SK-N-MC (cell line): ENCODE measurements around the gene SKIC8.
A peak's percentile ranks its signal among the peaks of the same experiment; 100 is the strongest.

ENCODE experiments used
- DNase-seq: peaks from one replicate; pipeline ENCODE4 v3.0.0-alpha.2; 2011; ENCODE audit warnings: low read depth, low spot score
- H3K27ac ChIP-seq: fragments of 200-600 bp; sonication (generic); 2 replicates; pipeline ENCODE4 v1.5.1; 2016; ENCODE audit warnings: mixed run types
- H3K36me3 ChIP-seq: fragments of 200-600 bp; sonication (generic); 2 replicates; pipeline ENCODE4 v1.6.1; 2017; ENCODE audit warnings: antibody characterized with exemption, low read length, mixed read lengths; ENCODE audit not compliant: insufficient read depth
- H3K4me3 ChIP-seq: fragments of 200-600 bp; sonication (generic); 2 replicates; pipeline ENCODE4 v1.5.1; 2016
- H3K9ac ChIP-seq: fragments of 200-600 bp; sonication (generic); 2 replicates; pipeline ENCODE4 v1.8.0; 2017; ENCODE audit warnings: mixed run types, mixed read lengths; ENCODE audit not compliant: insufficient read length
- H3K9me3 ChIP-seq: fragments of 200-600 bp; sonication (generic); 2 replicates; pipeline ENCODE4 v1.6.1; 2017; ENCODE audit warnings: low read depth, mild to moderate bottlenecking, antibody characterized with exemption, low read length, moderate library complexity, mixed read lengths
- EZH2 ChIP-seq: fragments of 200-600 bp; sonication (generic); IDR thresholded peaks from one replicate; pipeline ENCODE4 v1.6.1; 2017; ENCODE audit warnings: antibody characterized with exemption
- FOXP2 ChIP-seq: optimal IDR thresholded peaks from 2 replicates; pipeline ENCODE3; 2011; ENCODE audit warnings: mild to moderate bottlenecking, moderate library complexity; ENCODE audit not compliant: insufficient read depth; ENCODE audit errors: extremely low read length, control extremely low read depth
- POLR2AphosphoS5 ChIP-seq: IDR thresholded peaks from 2 replicates; pipeline ENCODE4 v1.6.1; 2012; ENCODE audit warnings: mild to moderate bottlenecking, low read depth, low read length, borderline replicate concordance

The SKIC8 gene

GRCh38 chr15:78323693-78324092 is 24.3 kb upstream of the SKIC8 start:
- TF ChIP-seq POLR2AphosphoS5 (no peak), FOXP2 (no peak), EZH2 (no peak)
- no peak overlapping the region for H3K4me3 ChIP-seq
- no peaks in the 10 kb centered on the region for H3K9me3 ChIP-seq
- no peak overlapping the region for H3K9ac ChIP-seq
- DNase-seq = no peak
- no peak overlapping the region for H3K27ac ChIP-seq
- H3K36me3 ChIP-seq = no peaks in the 10 kb centered on the region

- no peak for DNase-seq
- Histone ChIP-seq H3K27ac (peak overlapping the region; percentile 81), H3K9me3 (no peaks in the 10 kb centered on the region), H3K36me3 (no peaks in the 10 kb centered on the region), H3K9ac (peak overlapping the region; percentile 60), H3K4me3 (peak overlapping the region; percentile 58)
- TF ChIP-seq EZH2 (no peak), FOXP2 (no peak), POLR2AphosphoS5 (no peak)
These were observed 23.5 kb upstream of the SKIC8 start for GRCh38 chr15:78322724-78323521.

- Histone ChIP-seq H3K9ac (peak overlapping the region; percentile 60), H3K36me3 (no peaks in the 10 kb centered on the region), H3K27ac (peak overlapping the region; percentile 81), H3K4me3 (peak overlapping the region; percentile 58), H3K9me3 (no peaks in the 10 kb centered on the region)
- DNase-seq = peak; percentile 77
- TF ChIP-seq FOXP2 (peak; percentile 96), POLR2AphosphoS5 (peak; percentile 17; the same call in 1 of the 2 replicates), EZH2 (no peak)
These were observed 22.8 kb upstream of the SKIC8 start for GRCh38 chr15:78322243-78322642.

- peak overlapping the region; percentile 58; the same call in 1 of the 2 replicates for H3K4me3 ChIP-seq
- peak overlapping the region; percentile 81; the same call in 1 of the 2 replicates for H3K27ac ChIP-seq
- no peaks in the 10 kb centered on the region for H3K36me3 ChIP-seq
- H3K9me3 ChIP-seq = no peaks in the 10 kb centered on the region
- TF ChIP-seq POLR2AphosphoS5 = no peak
- TF ChIP-seq FOXP2 = no peak
- H3K9ac ChIP-seq = peak overlapping the region; percentile 60
- DNase-seq = no peak
These were observed 22.4 kb upstream of the SKIC8 start for GRCh38 chr15:78321786-78322185.

- Histone ChIP-seq H3K4me3 (no peak overlapping the region), H3K9me3 (no peaks in the 10 kb centered on the region), H3K27ac (peak overlapping the region; percentile 81; the same call in 1 of the 2 replicates), H3K36me3 (no peaks in the 10 kb centered on the region), H3K9ac (no peak overlapping the region)
- TF ChIP-seq POLR2AphosphoS5 = no peak
- no peak for TF ChIP-seq FOXP2
- no peak for TF ChIP-seq EZH2
- DNase-seq = no peak
These were observed 21.7 kb upstream of the SKIC8 start for GRCh38 chr15:78321041-78321570.

GRCh38 chr15:78320183-78320582 is 20.8 kb upstream of the SKIC8 start:
- no peaks in the 10 kb centered on the region for H3K9me3 ChIP-seq
- DNase-seq = no peak
- no peak overlapping the region for H3K27ac ChIP-seq
- no peak overlapping the region for H3K9ac ChIP-seq
- no peak overlapping the region for H3K4me3 ChIP-seq
- TF ChIP-seq POLR2AphosphoS5 = no peak
- no peak for TF ChIP-seq EZH2
- no peaks in the 10 kb centered on the region for H3K36me3 ChIP-seq

GRCh38 chr15:78319588-78319987 is 20.2 kb upstream of the SKIC8 start:
- no peak for TF ChIP-seq POLR2AphosphoS5
- TF ChIP-seq EZH2 = no peak
- TF ChIP-seq FOXP2 = no peak
- Histone ChIP-seq H3K9ac (no peak overlapping the region), H3K36me3 (no peaks in the 10 kb centered on the region), H3K9me3 (no peaks in the 10 kb centered on the region), H3K4me3 (no peak overlapping the region), H3K27ac (no peak overlapping the region)
- no peak for DNase-seq

GRCh38 chr15:78317145-78317836 is 17.9 kb upstream of the SKIC8 start:
- no peaks in the 10 kb centered on the region for H3K9me3 ChIP-seq
- H3K27ac ChIP-seq = peak overlapping the region; percentile 33; the same call in 1 of the 2 replicates
- no peak overlapping the region for H3K4me3 ChIP-seq
- no peak for DNase-seq
- TF ChIP-seq FOXP2 = no peak
- no peak for TF ChIP-seq EZH2
- TF ChIP-seq POLR2AphosphoS5 = no peak
- no peaks in the 10 kb centered on the region for H3K36me3 ChIP-seq
- no peak overlapping the region for H3K9ac ChIP-seq
